HEK293 (cell line): ENCODE measurements around the gene CYP26B1.

Experiments
- EGR2 ChIP-seq: fragments of 450-650 bp; formaldehyde crosslinking; IDR thresholded peaks from 2 replicates; pipeline ENCODE4 v1.5.1; 2016; ENCODE audit warnings: low read depth, missing biosample characterization, missing genetic modification characterization
- MZF1 ChIP-seq: fragments of 450-650 bp; formaldehyde crosslinking; IDR thresholded peaks from 2 replicates; pipeline ENCODE4 v1.5.1; 2017; ENCODE audit warnings: missing biosample characterization, missing genetic modification characterization, borderline replicate concordance
- YY1 ChIP-seq: fragments of 450-650 bp; formaldehyde crosslinking; IDR thresholded peaks from 2 replicates; pipeline ENCODE4 v1.5.1; 2018; ENCODE audit warnings: missing biosample characterization, missing genetic modification characterization
- ZBTB48 ChIP-seq: fragments of 450-650 bp; formaldehyde crosslinking; IDR thresholded peaks from 2 replicates; pipeline ENCODE4 v1.5.1; 2016; ENCODE audit warnings: missing biosample characterization, missing genetic modification characterization
- ZFP37 ChIP-seq: fragments of 450-650 bp; formaldehyde crosslinking; IDR thresholded peaks from 2 replicates; pipeline ENCODE4 v1.5.1; 2016; ENCODE audit warnings: missing biosample characterization, missing genetic modification characterization
- ZNF121 ChIP-seq: fragments of 450-650 bp; formaldehyde crosslinking; IDR thresholded peaks from 2 replicates; pipeline ENCODE4 v1.5.1; 2016; ENCODE audit warnings: missing biosample characterization, missing genetic modification characterization
- ZNF391 ChIP-seq: fragments of 450-650 bp; formaldehyde crosslinking; IDR thresholded peaks from 2 replicates; pipeline ENCODE4 v1.5.1; 2016; ENCODE audit warnings: low read depth, missing biosample characterization, missing genetic modification characterization, borderline replicate concordance
- ZNF785 ChIP-seq: fragments of 450-650 bp; formaldehyde crosslinking; IDR thresholded peaks from 2 replicates; pipeline ENCODE4 v1.5.1; 2016; ENCODE audit warnings: missing biosample characterization, missing genetic modification characterization
- ZSCAN23 ChIP-seq: fragments of 450-650 bp; formaldehyde crosslinking; IDR thresholded peaks from 2 replicates; pipeline ENCODE4 v1.5.1; 2016; ENCODE audit warnings: missing biosample characterization, missing genetic modification characterization
- TF ChIP-seq, protein P1 (sequence below): fragments of 450-650 bp; formaldehyde crosslinking; IDR thresholded peaks from 2 replicates; pipeline ENCODE4 v1.5.1; 2016; ENCODE audit warnings: missing biosample characterization, missing genetic modification characterization
- TF ChIP-seq, protein P2 (sequence below): fragments of 450-650 bp; formaldehyde crosslinking; IDR thresholded peaks from 2 replicates; pipeline ENCODE4 v1.5.1; 2016; ENCODE audit warnings: missing biosample characterization, missing genetic modification characterization
- TF ChIP-seq, protein P3 (sequence below): fragments of 450-650 bp; formaldehyde crosslinking; IDR thresholded peaks from 2 replicates; pipeline ENCODE4 v1.5.1; 2016; ENCODE audit warnings: missing biosample characterization, missing genetic modification characterization

DNA sequence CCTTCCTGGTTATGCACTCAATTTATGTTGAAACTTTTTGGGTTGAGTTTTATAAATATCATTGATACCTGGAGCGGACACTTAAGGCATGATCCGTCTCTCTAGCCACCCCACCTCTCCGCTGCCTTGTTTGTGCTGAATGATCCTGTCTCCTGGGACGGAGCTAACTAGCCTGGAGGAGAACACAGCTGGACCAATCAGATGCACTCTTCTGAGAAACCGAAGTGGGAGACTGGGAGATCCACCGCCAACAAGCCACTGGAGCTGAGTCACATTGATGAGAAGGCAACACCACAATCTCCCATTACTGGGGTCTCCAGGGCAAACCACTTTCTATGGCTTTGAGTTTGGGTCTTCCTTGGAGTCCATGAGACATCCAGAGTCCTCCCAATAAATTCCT, 29.3 kb downstream of the CYP26B1 start:
- TF ChIP-seq ZNF121 (tag by site-specific recombination) (no peak), ZNF391 (no peak), ZNF785 (tag by site-specific recombination) (no peak), YY1 (tag by site-specific recombination) (no peak), MZF1 (no peak), ZSCAN23 (tag by site-specific recombination) (no peak), EGR2 (tag by site-specific recombination) (no peak), ZFP37 (tag by site-specific recombination) (no peak), ZBTB48 (tag by site-specific recombination) (no peak)
- TF ChIP-seq, protein P1, sequence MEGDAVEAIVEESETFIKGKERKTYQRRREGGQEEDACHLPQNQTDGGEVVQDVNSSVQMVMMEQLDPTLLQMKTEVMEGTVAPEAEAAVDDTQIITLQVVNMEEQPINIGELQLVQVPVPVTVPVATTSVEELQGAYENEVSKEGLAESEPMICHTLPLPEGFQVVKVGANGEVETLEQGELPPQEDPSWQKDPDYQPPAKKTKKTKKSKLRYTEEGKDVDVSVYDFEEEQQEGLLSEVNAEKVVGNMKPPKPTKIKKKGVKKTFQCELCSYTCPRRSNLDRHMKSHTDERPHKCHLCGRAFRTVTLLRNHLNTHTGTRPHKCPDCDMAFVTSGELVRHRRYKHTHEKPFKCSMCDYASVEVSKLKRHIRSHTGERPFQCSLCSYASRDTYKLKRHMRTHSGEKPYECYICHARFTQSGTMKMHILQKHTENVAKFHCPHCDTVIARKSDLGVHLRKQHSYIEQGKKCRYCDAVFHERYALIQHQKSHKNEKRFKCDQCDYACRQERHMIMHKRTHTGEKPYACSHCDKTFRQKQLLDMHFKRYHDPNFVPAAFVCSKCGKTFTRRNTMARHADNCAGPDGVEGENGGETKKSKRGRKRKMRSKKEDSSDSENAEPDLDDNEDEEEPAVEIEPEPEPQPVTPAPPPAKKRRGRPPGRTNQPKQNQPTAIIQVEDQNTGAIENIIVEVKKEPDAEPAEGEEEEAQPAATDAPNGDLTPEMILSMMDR (tag by site-specific recombination) = no peak
- TF ChIP-seq, protein P2, sequence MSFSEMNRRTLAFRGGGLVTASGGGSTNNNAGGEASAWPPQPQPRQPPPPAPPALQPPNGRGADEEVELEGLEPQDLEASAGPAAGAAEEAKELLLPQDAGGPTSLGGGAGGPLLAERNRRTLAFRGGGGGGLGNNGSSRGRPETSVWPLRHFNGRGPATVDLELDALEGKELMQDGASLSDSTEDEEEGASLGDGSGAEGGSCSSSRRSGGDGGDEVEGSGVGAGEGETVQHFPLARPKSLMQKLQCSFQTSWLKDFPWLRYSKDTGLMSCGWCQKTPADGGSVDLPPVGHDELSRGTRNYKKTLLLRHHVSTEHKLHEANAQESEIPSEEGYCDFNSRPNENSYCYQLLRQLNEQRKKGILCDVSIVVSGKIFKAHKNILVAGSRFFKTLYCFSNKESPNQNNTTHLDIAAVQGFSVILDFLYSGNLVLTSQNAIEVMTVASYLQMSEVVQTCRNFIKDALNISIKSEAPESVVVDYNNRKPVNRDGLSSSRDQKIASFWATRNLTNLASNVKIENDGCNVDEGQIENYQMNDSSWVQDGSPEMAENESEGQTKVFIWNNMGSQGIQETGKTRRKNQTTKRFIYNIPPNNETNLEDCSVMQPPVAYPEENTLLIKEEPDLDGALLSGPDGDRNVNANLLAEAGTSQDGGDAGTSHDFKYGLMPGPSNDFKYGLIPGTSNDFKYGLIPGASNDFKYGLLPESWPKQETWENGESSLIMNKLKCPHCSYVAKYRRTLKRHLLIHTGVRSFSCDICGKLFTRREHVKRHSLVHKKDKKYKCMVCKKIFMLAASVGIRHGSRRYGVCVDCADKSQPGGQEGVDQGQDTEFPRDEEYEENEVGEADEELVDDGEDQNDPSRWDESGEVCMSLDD (tag by site-specific recombination) = no peak
- TF ChIP-seq, protein P3, sequence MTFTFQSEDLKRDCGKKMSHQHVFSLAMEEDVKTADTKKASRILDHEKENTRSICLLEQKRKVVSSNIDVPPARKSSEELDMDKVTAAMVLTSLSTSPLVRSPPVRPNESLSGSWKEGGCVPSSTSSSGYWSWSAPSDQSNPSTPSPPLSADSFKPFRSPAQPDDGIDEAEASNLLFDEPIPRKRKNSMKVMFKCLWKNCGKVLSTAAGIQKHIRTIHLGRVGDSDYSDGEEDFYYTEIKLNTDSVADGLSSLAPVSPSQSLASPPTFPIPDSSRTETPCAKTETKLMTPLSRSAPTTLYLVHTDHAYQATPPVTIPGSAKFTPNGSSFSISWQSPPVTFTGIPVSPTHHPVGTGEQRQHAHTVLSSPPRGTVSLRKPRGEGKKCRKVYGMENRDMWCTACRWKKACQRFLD (tag by site-specific recombination) = no peak
